A673 (cell line): ENCODE measurements around the gene KPNA6.

Experiments
- CTCF ChIP-seq: fragments of 300-800, 200-600 bp; sonication (generic); conservative IDR thresholded peaks from 2 replicates; pipeline ENCODE4 v1.5.1; 2017; ENCODE audit warnings: low read depth, mild to moderate bottlenecking, antibody characterized with exemption, low read length, moderate library complexity, mixed read lengths
- EZH2 ChIP-seq: fragments of 200-600 bp; sonication (generic); IDR thresholded peaks from 2 replicates; pipeline ENCODE4 v1.6.1; 2017; ENCODE audit warnings: borderline replicate concordance, low read depth, mild to moderate bottlenecking, mixed read lengths, antibody characterized with exemption, low read length; ENCODE audit not compliant: poor library complexity, severe bottlenecking

GRCh38 chr1:32199717-32200072 is 91.8 kb downstream of the KPNA6 start:
- TF ChIP-seq CTCF (no peak), EZH2 (no peak)
